Thoracic aorta (tissue), 2 donors: Measurements from ENCODE around the gene UNC119B. TPM values are rescaled to one million over a fixed set of nuclear protein-coding genes. Genes with fewer than 3 reads are reported as not detected.

Source experiments
- ATAC-seq: fragments of 150-250 bp; one replicate; pipeline ENCODE4 v1.8.0; 2017; ENCODE audit warnings: low read depth; ENCODE audit not compliant: insufficient number of reproducible peaks, low FRiP score
- DNase-seq: peaks from one replicate; pipeline ENCODE4 v3.0.0-alpha.2; 2020; ENCODE audit warnings: low spot score
- H3K27ac ChIP-seq, 2 donors: fragments of 200-600 bp; sonication (generic); 1 replicate in 1 of 2; 2 replicates in 1 of 2; pipeline ENCODE4 v1.5.1; 2016; ENCODE audit warnings: mild to moderate bottlenecking in 2 of 2, moderate library complexity in 2 of 2
- H3K27me3 ChIP-seq: fragments of 200-600 bp; sonication (generic); replicated peaks from 2 replicates; pipeline ENCODE4 v1.6.0; 2016; ENCODE audit warnings: mild to moderate bottlenecking; ENCODE audit not compliant: insufficient read depth
- H3K36me3 ChIP-seq: fragments of 200-600 bp; sonication (generic); one replicate; pipeline ENCODE4 v1.5.1; 2016
- H3K4me1 ChIP-seq, 2 donors: fragments of 200-600 bp; sonication (generic); 1 replicate in 1 of 2; 2 replicates in 1 of 2; pipeline versions ENCODE4 v1.5.1 to v1.6.0; 2016; ENCODE audit warnings: low read depth in 2 of 2, mild to moderate bottlenecking in 1 of 2; ENCODE audit not compliant: control insufficient read depth in 1 of 2
- H3K4me3 ChIP-seq: fragments of 200-600 bp; sonication (generic); 2 replicates; pipeline ENCODE4 v1.5.1; 2016; ENCODE audit warnings: mild to moderate bottlenecking
- H3K9me3 ChIP-seq: fragments of 200-600 bp; sonication (generic); 2 replicates; pipeline ENCODE4 v1.5.1; 2016
- CTCF ChIP-seq: fragments of 200-600 bp; sonication (generic); IDR thresholded peaks from one replicate; pipeline ENCODE4 v1.5.1; 2019; ENCODE audit warnings: antibody characterized with exemption
- total RNA-seq, 2 donors: library from RNA; depleted of rRNA; stranded (reverse); fragments of >200 nt; gene quantifications; one replicate each; pipeline versions ENCODE4 v1.1.0 to v1.2.3, GENCODE V29; 2016

Gene UNC119B
- total RNA-seq, 2 donors from 2014 or later, result 26.0 to 26.8 TPM

GRCh38 chr12:120686151-120686689 lies 24.0 kb upstream of the UNC119B start:
- Histone ChIP-seq H3K9me3 (no peaks in the 10 kb centered on the region), H3K27me3 (no peaks in the 10 kb centered on the region), H3K4me1 (peaks cover 19 to 27% of the 10 kb centered on the region in 2 donors), H3K36me3 (no peaks in the 10 kb centered on the region), H3K27ac (peak overlapping the region; percentile 85 to 86), H3K4me3 (peak overlapping the region; percentile 93)
- no peak for TF ChIP-seq CTCF
- DNase-seq (peak; percentile 93), ATAC-seq (peak; percentile 77)

GRCh38 chr12:120686690-120687577 lies 23.3 kb upstream of the UNC119B start, which contains the start of gene MLEC:
Gene MLEC, plus strand, starts transcription at chr12:120687149. Its CDS starts 148 bp downstream, at chr12:120687297.
- Histone ChIP-seq H3K36me3 (no peaks in the 10 kb centered on the region), H3K4me3 (peak within 1 kb of the TSS; percentile 93), H3K27ac (peak within 1 kb of the TSS; percentile 85 to 86), H3K4me1 (peaks cover 19 to 27% of the 10 kb centered on the region in 2 donors), H3K9me3 (no peaks in the 10 kb centered on the region), H3K27me3 (no peaks in the 10 kb centered on the region)
- DNase-seq (peak; percentile 97), ATAC-seq (peak; percentile 95)
- TF ChIP-seq CTCF, result no peak

GRCh38 chr12:120687578-120688289 lies 22.5 kb upstream of the UNC119B start:
- no peak for TF ChIP-seq CTCF
- Histone ChIP-seq H3K9me3 (no peaks in the 10 kb centered on the region), H3K4me3 (peak overlapping the region; percentile 93), H3K36me3 (no peaks in the 10 kb centered on the region), H3K4me1 (peaks cover 19 to 27% of the 10 kb centered on the region in 2 donors), H3K27ac (peak overlapping the region; percentile 85 to 86), H3K27me3 (no peaks in the 10 kb centered on the region)
- DNase-seq (no peak), ATAC-seq (no peak)

- H3K27me3 ChIP-seq, result no peaks in the 10 kb centered on the region
- DNase-seq, result no peak
- H3K9me3 ChIP-seq, result no peaks in the 10 kb centered on the region
- peak overlapping the region; percentile 93 for H3K4me3 ChIP-seq
- H3K36me3 ChIP-seq, result no peaks in the 10 kb centered on the region
- no peak for TF ChIP-seq CTCF
- ATAC-seq, result no peak
- peaks cover 19 to 27% of the 10 kb centered on the region in 2 donors for H3K4me1 ChIP-seq
- no peak overlapping the region for H3K27ac ChIP-seq
These were observed 21.7 kb upstream of the UNC119B start for GRCh38 chr12:120688527-120689071.
